ELR (cell line): ENCODE data around the gene MRGPRE.

ENCODE experiments used
- DNase-seq: peaks from one replicate; pipeline ENCODE4 v3.0.0-alpha.2; 2015; ENCODE audit warnings: low read depth

The MRGPRE gene

DNA sequence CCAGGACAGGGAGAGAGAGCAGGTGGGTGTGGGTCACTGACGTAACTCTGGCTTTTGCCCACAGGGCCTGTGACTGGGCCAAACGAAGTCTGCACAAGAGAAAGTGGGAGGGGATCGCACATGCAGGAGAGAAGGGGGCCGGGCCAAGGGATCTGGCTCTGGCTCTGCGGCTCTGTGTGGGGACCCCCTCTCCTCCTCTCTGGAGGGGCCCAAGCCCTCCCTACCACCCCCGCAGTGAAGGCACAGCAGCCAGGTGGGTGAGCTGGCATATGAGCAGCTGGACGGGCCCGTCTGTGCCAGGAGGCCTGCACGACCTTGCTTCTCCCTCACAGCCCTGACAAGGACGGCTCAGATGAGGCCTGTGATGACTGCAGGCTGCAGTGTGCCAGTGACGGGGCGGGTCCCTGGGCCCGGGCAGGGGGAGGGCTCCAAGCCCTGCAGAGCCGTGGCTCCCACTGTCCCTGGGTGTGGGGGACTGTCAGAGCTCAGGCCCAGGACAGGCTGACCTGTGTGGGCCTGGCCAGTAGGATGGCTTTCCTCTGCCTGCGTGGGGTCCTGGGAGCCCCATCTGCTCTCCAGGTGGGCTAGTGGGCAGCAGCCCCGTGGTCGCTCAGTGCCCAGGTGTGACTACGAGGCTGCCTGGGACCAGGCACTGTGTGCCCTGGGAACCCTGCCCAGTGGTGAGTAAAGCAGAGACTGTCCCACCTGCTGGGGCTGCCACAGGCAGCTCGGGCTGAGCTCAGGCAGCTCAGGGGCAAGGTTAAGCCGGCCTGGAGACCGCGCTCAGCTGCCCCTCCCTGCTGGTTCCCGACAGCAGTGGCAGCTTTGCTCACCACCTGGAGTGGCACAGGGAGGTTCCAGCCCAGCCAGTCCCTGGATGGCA, 35.8 kb downstream of the MRGPRE start:
- DNase-seq, result no peak

DNA sequence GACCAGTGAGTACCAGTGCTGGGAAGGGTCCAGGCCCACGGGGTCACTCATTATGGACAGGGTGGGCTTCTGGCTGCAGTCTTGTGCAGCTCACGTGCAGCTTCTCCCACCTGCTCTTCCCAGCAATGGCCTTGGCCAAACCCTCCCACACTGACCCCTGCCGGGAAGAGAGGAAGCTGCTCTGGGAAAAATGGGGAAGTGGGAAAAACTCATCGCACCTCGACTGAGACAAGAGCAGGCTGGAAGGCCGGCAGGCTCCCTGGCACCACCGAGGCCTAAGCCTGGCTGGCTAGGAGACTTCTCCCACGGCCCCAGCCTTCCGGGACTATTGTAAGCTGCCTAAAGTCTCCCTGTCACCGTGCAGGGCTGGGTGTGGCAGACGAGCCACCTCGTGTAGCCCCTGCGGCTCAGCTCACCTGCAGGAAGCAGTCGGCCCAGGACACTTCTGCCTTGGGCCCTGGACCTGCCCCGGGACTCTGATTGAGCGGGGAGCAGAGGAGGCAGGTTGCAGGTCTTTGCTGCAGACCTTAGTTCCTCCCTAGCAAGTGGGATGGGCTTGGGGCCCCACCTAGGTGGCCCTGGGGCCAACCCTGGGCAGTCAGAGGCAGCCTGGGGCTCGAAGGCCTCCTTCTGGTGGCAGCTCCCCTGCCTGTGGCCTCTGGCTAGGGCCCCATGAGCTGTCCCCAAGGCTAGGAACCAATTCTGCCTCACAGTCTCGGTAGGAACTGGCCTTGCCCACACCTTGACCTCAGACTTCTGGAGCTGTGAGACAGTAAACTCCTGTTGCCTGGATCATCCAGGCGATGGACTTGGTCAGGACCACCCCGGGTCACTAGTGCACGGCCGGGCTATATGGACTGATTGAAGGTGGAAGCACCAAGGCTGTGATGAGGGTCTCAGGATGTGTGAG, 36.7 kb downstream of the MRGPRE start:
- peak; percentile 42 for DNase-seq

DNA sequence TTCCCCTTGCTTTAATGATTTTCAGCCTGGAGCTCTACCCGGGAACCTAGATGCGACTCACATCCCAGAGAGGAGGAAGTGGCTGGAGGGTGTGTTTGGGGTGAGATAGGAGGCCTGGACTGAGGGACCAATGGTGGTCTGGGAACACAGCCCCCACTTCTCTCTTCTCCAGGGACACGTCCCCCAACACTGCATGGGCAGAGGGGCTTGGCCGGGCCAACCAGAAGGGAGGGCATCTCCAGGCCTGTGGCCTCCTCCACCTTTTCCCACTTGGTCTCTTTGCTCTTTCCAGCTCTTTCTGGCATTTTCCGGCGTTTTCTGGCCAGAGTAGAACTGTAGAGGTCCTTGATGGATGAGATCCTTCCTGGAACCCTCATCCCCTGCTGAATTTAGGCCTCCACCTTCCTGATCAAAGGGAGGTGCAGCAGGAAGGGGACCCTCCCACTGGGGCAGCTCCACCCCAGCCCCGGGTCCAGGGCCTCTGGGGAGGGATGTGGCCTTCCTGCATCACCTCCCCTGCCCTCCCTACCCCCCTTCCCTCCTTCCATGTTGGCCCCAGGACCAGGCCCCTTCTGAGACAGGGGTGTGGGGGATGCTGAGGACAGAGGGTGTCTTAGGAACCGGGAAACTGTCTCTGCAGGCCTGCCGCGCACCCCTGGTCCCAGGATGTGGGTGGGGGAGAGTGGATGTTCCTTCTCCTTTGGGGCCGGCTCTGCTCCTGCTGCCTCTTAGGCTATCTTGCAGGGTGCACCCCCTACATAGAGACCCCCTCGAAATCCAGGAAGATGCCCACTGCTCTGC, 38.0 kb downstream of the MRGPRE start:
- no peak for DNase-seq

DNA sequence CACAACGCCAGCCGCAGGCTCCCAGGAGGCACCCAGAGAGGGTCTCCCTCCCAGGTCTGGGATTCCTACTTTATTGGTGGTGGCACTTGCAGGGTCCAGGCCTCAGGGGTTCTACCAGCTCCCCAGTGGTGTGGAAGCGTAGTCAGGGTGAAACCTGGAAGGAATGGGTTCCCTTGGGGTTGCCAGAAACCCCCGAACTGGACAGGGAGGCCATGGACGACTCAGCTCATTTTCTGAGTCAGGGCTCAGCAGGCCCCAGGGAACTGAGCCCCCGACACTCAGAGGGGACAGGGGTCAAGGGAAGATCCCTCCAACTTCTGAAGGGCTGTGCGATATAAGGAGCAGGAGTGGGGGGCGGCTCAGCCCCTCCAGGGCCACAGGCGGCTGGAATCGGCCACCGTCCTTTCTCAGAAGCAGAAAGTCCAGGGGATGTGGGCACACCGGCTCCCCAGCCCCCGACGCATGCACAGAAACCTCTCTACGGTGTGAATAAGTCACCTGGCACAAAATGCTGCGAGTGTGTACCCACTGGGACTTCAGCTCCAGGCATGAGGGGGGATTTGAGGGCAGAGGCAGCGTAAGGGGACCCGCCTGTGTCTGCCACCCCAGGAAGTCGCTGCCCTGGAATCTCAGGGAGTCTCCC, 38.7 kb downstream of the MRGPRE start:
- DNase-seq, result no peak

DNA sequence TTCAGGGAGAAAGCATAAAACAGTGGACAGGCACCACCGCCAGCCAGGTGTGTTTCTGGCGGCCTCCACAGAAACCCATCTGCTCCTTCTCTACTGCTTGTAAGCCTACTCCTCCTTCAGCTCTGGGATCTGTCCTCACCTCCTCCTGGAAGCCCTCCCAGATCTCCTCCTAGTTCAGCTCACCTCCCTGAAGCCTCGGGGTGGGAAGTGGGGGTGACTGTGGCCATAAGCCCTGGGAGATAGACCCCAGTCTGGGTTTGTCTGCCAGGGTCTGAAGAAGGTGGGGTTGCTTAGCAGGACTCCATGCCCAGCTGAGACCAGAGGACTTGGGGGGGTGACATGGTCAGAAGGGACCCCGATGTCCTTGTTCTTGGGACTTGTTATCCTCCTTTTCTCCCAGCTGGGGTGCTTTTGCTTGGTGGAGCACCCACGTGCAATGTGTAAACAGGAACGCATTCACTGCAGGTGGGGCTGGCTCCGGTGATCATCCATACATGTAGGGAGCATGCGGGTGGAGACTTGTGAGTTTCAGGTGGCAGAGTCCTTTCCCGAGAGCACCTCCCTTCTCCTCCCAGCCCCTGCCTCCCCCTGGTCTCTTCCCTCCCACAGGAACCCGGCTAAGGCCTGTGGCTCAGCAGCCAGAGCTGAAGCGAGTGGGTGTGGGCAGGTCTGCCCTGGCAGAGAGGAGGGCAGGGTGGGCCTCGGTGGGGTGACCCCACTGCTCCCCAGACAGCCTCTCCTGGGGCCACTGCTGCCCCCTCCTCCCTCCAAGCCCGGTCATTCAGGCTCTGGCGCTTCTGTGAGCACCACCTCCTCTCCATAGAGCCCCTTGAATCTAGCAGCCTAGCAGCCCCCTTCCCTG, 39.5 kb downstream of the MRGPRE start:
- no peak for DNase-seq

DNA sequence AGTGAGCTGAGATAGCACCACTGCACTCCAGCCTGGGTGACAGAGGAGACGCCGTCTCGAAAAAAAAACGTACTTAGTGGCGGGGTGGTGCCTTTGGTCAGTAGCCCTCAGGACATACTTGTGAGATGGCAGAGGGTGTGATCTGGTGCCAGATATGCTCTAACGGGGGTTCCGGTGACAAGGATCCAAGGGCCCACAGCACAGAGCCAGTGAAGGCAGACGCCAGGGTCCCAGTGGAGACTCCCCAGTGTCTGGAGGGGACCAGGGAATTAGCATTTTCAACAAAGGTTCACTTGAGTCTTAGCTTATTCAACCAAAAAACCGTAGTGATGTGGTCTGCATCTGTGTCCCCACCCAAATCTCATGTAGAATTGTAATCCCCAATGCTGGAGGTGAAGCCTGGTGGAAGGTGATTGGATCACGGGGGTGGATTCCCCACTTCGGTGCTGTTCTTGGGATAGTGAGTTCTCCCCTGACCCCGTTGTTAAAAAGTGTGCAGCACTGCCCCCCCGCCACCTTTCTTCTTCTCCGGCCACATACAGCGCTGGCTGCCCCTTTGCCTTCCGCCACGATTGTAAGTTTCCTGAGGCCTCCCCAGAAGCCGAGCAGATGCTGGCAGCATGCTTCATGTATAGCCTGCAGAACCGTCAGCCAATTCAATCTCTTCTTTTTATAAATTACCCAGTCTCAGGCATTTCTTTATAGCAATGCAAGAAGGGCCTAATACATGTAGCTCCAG, 40.5 kb downstream of the MRGPRE start:
- no peak for DNase-seq

DNA sequence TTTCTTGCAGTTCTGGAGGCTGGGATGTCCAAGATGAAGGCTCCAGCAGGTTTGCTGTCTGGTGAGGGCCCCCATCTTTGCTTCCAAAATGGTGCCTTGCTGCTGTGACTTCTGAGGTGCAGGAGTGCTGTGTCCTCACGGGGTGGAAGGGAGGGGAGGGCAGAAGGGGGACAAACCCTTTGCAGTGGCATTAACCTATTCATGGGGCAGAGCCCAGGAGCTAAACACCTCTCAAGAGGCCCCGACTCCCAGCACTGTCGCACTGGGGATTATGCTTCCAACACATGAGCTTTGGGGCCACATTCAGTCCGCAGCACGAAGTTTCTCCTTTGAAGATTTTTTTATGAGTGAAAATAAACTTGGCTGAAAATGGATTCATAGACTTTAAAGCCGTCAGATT, 41.6 kb downstream of the MRGPRE start:
- DNase-seq, result no peak

DNA sequence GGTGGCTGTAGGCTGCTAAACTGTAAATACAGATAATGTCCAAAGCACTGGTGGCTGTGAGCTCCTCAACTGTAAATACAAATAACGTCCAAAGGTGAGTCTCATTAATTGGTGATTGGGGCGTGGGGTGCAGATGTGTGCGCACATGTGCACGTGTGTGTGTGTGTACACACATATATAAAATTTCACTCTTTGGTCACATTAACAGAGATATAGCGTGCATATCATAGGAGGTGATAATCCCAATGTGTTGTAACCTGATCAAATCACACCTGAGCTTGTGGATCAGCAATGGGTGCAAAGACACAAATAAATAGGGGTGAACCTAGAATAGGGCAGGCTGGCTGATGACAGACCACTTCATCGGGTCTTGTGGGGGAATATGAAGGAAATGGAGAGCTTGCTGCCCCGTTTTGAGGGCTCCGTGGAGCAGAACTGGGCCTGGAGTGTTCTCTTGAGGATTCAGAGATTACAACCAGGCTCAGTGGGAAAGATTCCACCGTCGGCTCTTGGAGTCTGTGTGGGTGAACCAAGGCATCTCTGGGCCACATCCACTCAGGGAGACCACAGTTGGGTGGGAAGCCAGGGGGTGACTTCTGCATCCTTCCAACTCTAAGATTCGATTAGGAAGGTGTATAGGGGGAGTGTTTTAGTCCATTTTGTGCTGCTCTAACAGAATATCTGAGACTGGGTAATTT, 42.2 kb downstream of the MRGPRE start:
- DNase-seq, result no peak

DNA sequence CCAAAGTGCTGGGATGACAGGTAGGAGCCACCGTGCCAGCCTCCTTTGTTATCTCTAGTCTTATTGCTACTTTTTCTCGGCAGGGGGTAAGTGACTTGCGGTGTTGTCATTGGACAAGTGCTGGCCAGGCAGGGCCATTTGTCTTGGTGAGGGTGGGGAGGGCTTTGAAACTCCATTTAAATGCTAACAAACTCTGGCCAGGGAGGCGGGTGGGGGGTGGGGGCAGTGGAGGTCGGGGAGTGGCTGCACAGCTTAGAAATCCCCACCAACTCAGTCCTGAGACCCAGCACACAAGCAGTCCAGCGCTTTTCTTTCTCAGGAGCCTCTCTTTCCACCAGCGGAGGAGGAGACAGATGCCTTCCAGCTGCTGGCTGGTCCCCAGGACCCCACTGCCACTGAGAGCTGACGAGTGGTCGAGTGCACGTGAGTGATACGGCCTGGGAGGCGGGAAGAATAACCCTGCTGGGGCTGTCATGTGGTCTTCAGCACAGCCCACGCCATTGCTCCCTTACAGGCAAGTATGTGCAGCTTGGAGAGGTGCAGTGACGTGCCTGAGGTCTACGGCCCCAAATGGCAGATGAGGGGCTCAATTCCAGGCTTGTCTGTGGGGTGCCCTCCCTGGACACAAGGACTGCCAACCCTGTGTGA, 42.9 kb downstream of the MRGPRE start:
- no peak for DNase-seq

DNA sequence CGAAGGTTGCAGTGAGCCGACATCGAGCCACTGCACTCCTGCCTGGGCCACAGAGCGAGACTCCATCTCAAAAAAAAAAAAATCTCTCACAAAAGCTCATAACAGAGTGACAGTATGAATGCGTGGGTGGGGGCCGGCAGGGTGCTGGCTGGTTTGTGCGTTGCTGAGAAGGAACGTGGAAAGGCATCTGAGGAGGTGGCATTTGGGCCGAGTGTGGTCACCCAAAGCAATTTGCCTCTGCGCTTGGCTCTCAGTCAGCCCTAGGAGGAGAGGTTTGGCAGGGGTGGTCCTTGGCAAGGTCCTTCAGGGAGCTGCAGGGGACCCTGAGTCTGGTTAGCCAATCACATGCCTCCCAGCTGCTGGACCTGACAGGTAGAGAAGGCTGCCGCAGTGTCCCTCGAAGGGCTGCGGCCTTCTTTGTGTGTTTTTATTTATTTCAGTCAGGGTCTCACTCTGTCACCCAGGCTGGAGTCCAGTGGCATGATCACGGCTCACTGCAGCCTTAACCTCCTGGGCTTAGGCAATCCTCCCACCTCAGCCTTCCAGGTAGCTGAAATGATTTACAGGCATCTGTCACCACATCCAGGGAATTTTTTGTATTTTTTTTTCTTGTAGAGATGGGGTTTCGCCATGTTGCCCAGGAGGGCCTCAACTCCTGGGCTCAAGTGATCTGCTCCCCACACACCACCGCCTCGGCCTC, 43.6 kb downstream of the MRGPRE start:
- no peak for DNase-seq

DNA sequence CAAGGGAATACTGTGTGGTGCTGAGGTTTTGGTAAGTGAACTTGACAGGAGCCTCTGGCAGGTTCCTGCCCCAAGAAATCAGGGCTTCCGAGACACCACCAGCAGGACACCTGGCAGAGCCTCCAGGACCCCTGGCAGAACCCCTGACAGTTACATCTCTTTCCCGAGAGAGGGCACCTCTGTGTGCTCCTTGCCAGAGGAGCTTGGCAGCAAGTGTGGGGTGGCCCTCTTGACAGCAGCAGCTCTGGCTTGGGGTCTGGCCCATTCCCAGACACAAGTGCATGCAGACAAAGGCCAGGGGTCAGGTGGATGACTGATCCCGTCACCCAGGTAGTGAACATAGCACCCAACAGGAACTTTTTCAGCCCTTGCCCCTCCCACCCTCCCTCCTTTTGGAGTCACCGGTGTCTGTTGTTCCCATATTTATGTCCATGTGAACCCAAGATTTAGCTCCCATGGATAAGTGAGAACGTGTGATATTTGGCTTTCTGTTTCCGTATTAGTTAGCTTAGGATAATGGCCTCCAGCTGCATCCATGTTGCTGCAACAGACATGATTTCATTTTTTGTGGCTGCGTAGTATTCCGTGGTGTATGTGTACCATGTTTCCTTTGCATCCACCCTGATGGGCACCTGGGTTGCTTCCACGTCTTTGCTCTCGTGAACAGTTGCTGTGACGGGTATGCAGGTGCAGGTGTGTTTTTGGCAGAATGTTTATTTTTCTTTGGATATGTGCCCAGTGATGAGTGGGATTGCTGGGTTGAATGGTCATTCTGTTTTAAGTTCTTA, 45.9 kb downstream of the MRGPRE start:
- no peak for DNase-seq

DNA sequence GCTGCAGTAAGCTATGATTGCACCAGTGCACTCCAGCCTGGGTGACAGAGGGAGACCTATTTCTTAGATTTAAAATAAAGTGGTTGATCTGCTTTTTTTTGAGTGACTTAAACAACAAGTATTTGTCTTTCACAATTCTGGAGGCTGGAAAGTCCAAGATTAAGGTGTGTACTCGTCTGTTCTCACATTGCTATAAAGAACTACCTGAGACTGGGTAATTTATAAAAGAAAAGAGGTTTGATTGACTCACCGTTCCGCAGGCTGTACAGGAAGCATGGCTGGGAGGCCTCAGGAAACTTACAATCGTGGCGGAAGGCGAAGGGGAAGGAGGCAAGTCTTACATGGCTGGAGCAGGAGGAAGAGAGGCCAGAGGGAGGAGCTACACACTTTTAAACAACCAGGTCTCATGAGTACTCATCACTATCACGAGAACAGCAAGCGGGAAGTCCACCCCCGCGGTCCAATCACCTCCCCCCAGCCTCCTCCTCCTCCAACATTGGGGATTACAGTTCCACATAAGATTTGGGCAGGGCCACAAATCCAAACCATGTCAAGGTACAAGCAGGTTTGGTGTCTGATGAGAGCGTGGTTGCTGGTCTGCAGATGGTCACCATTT, 47.4 kb downstream of the MRGPRE start:
- no peak for DNase-seq

DNA sequence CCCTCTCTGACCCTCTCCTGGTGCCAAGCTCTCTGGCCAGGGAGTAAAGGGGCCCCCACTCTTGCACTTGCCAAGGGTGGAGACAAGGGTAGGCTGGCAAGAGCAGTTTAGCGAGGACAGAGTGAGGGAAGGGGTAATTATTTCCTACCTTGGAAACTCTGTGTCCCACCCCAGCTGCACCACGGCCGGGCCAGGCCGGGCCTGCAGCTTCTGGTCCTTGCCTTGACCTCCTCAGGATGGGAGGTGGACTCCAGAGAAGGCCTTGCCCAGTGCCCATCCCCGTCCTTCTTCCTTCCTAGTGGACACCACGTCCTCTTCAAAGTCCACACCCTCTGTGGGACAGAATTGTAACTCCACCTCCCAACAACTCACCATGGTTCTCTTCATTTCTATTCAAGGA, 48.7 kb downstream of the MRGPRE start:
- no peak for DNase-seq

DNA sequence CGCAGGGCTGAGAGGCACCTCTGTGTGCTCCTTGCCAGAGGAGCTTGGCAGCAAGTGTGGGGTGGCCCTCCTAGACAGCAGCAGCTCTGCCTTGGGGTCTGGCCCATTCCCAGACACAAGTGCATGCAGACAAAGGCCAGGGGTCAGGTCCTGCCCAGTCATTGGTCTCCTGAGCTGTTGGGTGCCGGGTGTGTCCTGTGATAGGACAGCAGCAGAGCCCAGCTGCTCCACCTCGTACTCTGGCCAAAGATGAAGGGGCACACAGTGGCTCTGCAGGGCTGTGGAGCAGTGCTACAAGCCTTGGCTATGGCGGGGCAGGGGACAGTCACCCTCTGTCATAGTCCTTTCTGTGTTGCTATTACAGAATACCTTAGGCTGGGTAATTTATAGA, 49.8 kb downstream of the MRGPRE start:
- DNase-seq, result no peak

DNA sequence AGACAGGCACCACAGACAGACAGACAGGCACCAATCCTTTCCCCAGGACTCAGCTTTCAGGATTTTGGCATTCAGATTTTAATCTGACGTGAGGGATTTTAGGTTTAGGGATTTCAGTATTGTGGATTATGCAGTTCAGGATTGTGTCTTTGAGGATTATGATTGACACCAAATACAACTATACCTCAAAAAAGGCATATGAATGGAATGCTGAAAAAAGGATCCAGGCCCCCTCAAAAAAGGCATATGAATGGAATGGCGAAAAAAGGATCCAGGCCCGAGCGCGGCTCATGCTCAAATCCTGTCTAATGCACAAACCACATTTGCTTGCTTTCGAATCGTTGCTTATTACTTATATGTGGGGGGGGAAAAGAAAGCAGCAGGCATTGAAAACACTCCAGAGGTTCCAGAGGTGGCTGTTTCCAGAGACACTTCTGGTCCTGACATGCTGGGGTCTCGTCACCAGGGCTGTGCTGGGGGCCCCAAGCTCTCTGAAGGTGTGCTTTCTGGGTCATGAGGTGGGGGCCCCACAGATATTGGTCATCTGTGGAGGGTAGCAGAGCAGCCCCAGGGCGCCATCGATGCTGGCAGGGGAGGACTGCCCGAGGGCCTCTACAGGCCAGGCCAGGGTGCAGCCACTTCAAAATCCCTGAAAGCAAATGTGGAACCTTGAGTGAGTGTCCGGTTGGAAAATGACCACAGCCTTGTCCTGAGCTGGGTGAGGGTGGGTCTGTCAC, 50.3 kb downstream of the MRGPRE start:
- no peak for DNase-seq

DNA sequence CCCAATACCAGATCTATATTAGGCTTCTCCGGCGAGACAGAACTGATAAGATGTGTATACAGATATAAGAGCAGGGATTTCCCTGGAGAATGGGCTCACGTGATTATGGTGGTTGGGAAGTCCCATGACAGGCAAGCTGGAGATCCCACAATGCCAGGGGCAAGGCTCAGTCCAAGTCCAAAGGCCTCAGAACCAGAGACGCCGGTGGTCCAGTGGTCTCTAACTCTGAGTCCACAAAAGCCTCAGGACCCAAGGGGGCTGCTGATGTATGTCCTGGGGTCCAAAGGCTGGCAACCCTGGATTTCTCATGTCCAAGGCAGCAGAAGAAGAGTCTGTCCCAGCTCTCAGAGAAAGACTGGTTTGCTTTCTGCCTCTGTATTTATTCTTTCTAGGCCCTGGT, 51.3 kb downstream of the MRGPRE start:
- DNase-seq, result no peak
